K562 (cell line): ENCODE results near the gene NINL. TPM values are rescaled to one million over a fixed set of nuclear protein-coding genes. Genes with fewer than 3 reads are reported as not detected.
A peak's percentile ranks its signal among the peaks of the same experiment; 100 is the strongest.
"Not testable (repeated sequence)": the region's sequence is repeated elsewhere in the genome, so short reads cannot be mapped to it uniquely, and the experiment has no call there.

Experiments
- ATAC-seq: fragments of 200-7000 bp; cut with Tn5 transposase; 3 replicates; pipeline ENCODE4 v1.9.1; 2020; ENCODE audit warnings: moderate library complexity
- BruUV-seq: library from RNA; stranded (reverse); fragments of 400-500 nt; replicated peaks from 2 replicates; lab custom pipeline; 2021; lab: Mats Ljungman, UMichigan
- CTCF ChIA-PET: fragments of 300-600 bp; formaldehyde crosslinking; extraction: SDS; loops from one replicate; lab custom pipeline; 2021; ENCODE audit warnings: low intra/inter-chr PET ratio; lab: Yijun Ruan, JAX
- POLR2A ChIA-PET: fragments of 300-600, 350-650 bp; sonication (Branson Sonifier 250); formaldehyde crosslinking; extraction: SDS; loops from one replicate; lab custom pipeline; 2021; ENCODE audit warnings: antibody characterized with exemption, inconsistent platforms; lab: Yijun Ruan, JAX
- DNase-seq, 4 experiments: peaks; one replicate each; pipeline versions ENCODE4 v3.0.0 to v3.0.0-alpha.2; 2011 to 2018; ENCODE audit warnings: low spot score in 3 of 4, mixed read lengths in 3 of 4; ENCODE audit errors: extremely low read depth in 1 of 4
- FAIRE-seq: peaks from 2 replicates; lab custom pipeline; 2011; peaks lifted over from hg19 to GRCh38; lab: Jason Lieb, UNC
- H2AFZ ChIP-seq: 2 replicates; pipeline ENCODE4 v1.6.0; 2011; ENCODE audit warnings: low read depth, low read length, control low read depth, inconsistent platforms
- H3K27ac ChIP-seq: fragments of 200-600 bp; 3 replicates; pipeline ENCODE4 v1.8.0; 2011; ENCODE audit warnings: low read depth, mild to moderate bottlenecking, control low read depth, inconsistent platforms, low read length, moderate library complexity, mixed read lengths; ENCODE audit errors: extremely low read depth
- H3K27me3 ChIP-seq, 2 experiments: fragments of 300-600 bp in 1 of 2; 2 replicates in 1 of 2; 3 replicates in 1 of 2; pipeline versions ENCODE4 v1.6.0 to v1.8.0; 2011; ENCODE audit warnings: inconsistent platforms in 2 of 2, low read length in 2 of 2, mild to moderate bottlenecking in 1 of 2, mixed read lengths in 1 of 2, moderate library complexity in 1 of 2; ENCODE audit not compliant: control insufficient read depth in 2 of 2, insufficient read depth in 2 of 2
- H3K36me3 ChIP-seq: fragments of 300-600 bp; 3 replicates; pipeline ENCODE4 v1.8.0; 2011; ENCODE audit warnings: mild to moderate bottlenecking, low read length, inconsistent platforms; ENCODE audit not compliant: control insufficient read depth, insufficient read depth
- H3K4me1 ChIP-seq, 2 experiments: fragments of 200-600 bp in 1 of 2; replicated peaks in 1 of 2; 2 replicates in 1 of 2; 3 replicates in 1 of 2; pipeline versions ENCODE4 v1.5.1 to v1.8.0; 2011; ENCODE audit warnings: inconsistent platforms in 2 of 2, low read length in 2 of 2, mild to moderate bottlenecking in 1 of 2, mixed read lengths in 1 of 2, moderate library complexity in 1 of 2; ENCODE audit not compliant: control insufficient read depth in 2 of 2, insufficient read depth in 2 of 2
- H3K4me2 ChIP-seq: 2 replicates; pipeline ENCODE4 v1.6.1; 2011; ENCODE audit warnings: low read length, control low read depth, inconsistent platforms, mixed read lengths; ENCODE audit not compliant: insufficient read depth
- H3K4me3 ChIP-seq: fragments of 200-600 bp; sonication (generic), shearing (Covaris generic); 2 replicates; pipeline ENCODE4 v1.5.1; 2016; ENCODE audit warnings: control low read depth, inconsistent platforms
- H3K79me2 ChIP-seq: fragments of 200-600 bp; 3 replicates; pipeline ENCODE4 v1.8.0; 2011; ENCODE audit warnings: low read length, inconsistent platforms; ENCODE audit not compliant: control insufficient read depth, insufficient read depth
- H3K9ac ChIP-seq, 2 experiments: 2 replicates each; pipeline versions ENCODE4 v1.6.0 to v1.6.1; 2011; ENCODE audit warnings: low read depth in 2 of 2, low read length in 2 of 2, control low read depth in 1 of 2, inconsistent platforms in 1 of 2, mild to moderate bottlenecking in 1 of 2, mixed read lengths in 1 of 2; ENCODE audit not compliant: insufficient read depth in 1 of 2
- H3K9me1 ChIP-seq: one replicate; pipeline ENCODE4 v1.6.0; 2011; ENCODE audit warnings: inconsistent platforms, mild to moderate bottlenecking, low read length, moderate library complexity; ENCODE audit not compliant: control insufficient read depth, insufficient read depth
- H3K9me3 ChIP-seq: replicated peaks from 2 replicates; pipeline ENCODE4 v1.5.1; 2011; ENCODE audit warnings: low read depth, low read length, inconsistent platforms; ENCODE audit not compliant: control insufficient read depth, insufficient read depth
- H4K20me1 ChIP-seq: replicated peaks from 2 replicates; pipeline ENCODE4 v1.6.1; 2011; ENCODE audit warnings: low read length, inconsistent platforms, mixed read lengths; ENCODE audit not compliant: control insufficient read depth, insufficient read depth
- FOXP1 ChIP-seq: sonication (generic); formaldehyde crosslinking; IDR thresholded peaks from 2 replicates; pipeline ENCODE4 v1.8.0; 2022; ENCODE audit warnings: mild to moderate bottlenecking, missing genetic modification reagents
- GMEB1 ChIP-seq: fragments of 250-450 bp; sonication (Bioruptor Pico); IDR thresholded peaks from 2 replicates; pipeline ENCODE4 v1.4.0; 2020; ENCODE audit warnings: mild to moderate bottlenecking
- HCFC1 ChIP-seq: IDR thresholded peaks from 2 replicates; pipeline ENCODE4 v1.6.1; 2012; ENCODE audit warnings: low read depth, low read length, improper control_type of control experiment
- JUN ChIP-seq, 2 experiments: sonication (generic) in 1 of 2; formaldehyde crosslinking in 1 of 2; IDR thresholded peaks; 2 replicates each; pipeline versions ENCODE4 v1.6.1 to v1.8.0; 2012 to 2022; ENCODE audit warnings: borderline replicate concordance in 2 of 2, mild to moderate bottlenecking in 2 of 2, improper control_type of control experiment in 1 of 2, low read depth in 1 of 2, low read length in 1 of 2, missing genetic modification reagents in 1 of 2
- NFIX ChIP-seq: fragments of 250-450 bp; sonication (Bioruptor Pico); IDR thresholded peaks from 2 replicates; pipeline ENCODE4 v1.4.0; 2020; ENCODE audit warnings: low read depth, mild to moderate bottlenecking, moderate library complexity
- RBM15 ChIP-seq: fragments of 200-400 bp; formaldehyde crosslinking; IDR thresholded peaks from 2 replicates; pipeline ENCODE4 v1.6.1; 2018; ENCODE audit warnings: mild to moderate bottlenecking, low read length, moderate library complexity; ENCODE audit not compliant: insufficient read depth
- YY1 ChIP-seq, 3 experiments: IDR thresholded peaks; 2 replicates each; pipeline ENCODE4 v1.6.1; 2011; ENCODE audit warnings: low read length in 2 of 3, mild to moderate bottlenecking in 2 of 3, moderate library complexity in 2 of 3, borderline replicate concordance in 1 of 3, control low read depth in 1 of 3, low read depth in 1 of 3; ENCODE audit not compliant: insufficient read depth in 3 of 3, insufficient replicate concordance in 2 of 3, control insufficient read depth in 1 of 3, insufficient read length in 1 of 3; ENCODE audit errors: extremely low read depth in 1 of 3
- ZNF24 ChIP-seq: fragments of 450-650 bp; IDR thresholded peaks from 2 replicates; pipeline ENCODE4 v1.6.1; 2016
- ZNF436 ChIP-seq: fragments of 250-450, 450-650 bp; sonication (Bioruptor Pico); formaldehyde crosslinking; IDR thresholded peaks from 2 replicates; pipeline ENCODE4 v1.7.0; 2020; ENCODE audit warnings: mild to moderate bottlenecking
- ZNF511 ChIP-seq: sonication (generic); formaldehyde crosslinking; IDR thresholded peaks from 2 replicates; pipeline ENCODE4 v1.8.0; 2022; ENCODE audit warnings: mild to moderate bottlenecking, missing genetic modification reagents
- ZNF512 ChIP-seq: IDR thresholded peaks from 2 replicates; pipeline ENCODE4 v1.6.1; 2016; ENCODE audit warnings: missing genetic modification characterization, missing compliant biosample characterization
- WGBS: fragments of 100-300 bp; shearing (Covaris generic); methylation state at CpG from one replicate; pipeline ENCODE4 v1.1.6; 2016; ENCODE audit warnings: low coverage, mixed read lengths; ENCODE audit not compliant: insufficient coverage; ENCODE audit errors: missing lambda C conversion rate; 5-methylcytosine and 5-hydroxymethylcytosine counted together
- in situ Hi-C: fragments of 300-500 bp; cut with MboI; formaldehyde crosslinking; loops from 4 replicates; pipeline ENCODE4 v1.15.0; 2018; ENCODE audit warnings: inconsistent platforms, mixed read lengths
- intact Hi-C: fragments of 100-400 bp; cut with micrococcal nuclease; formaldehyde crosslinking; loops from 2 replicates; pipeline ENCODE4 v1.14.2; 2022
- polyA plus RNA-seq, 8 experiments: library from polyadenylated mRNA; depleted of rRNA in 4 of 8; stranded (reverse) in 5 of 8; unstranded in 3 of 8; fragments of >200 nt; fragmentation: Nextera tagmentation in 2 of 8; fragmentation: Illumina TruSeq in 1 of 8; extraction: Ambion mirVana in 2 of 8; extraction: Trizol in 1 of 8; gene quantifications; 2 replicates each; pipeline versions ENCODE4 v1.2.1 to v1.2.3, GENCODE V29; 2011 to 2014; ENCODE audit warnings: inconsistent platforms in 1 of 8, missing spikeins in 1 of 8
- total RNA-seq, 7 experiments: library from RNA; depleted of rRNA in 6 of 7; stranded (reverse); fragments of >200 nt in 6 of 7; fragmentation: Illumina TruSeq in 2 of 7; extraction: Trizol in 2 of 7; gene quantifications; 2 replicates each; pipeline versions ENCODE4 v1.2.1 to v1.2.3, GENCODE V29; 2011 to 2021; ENCODE audit warnings: low replicate concordance in 1 of 7

The NINL gene
- total and polyA plus RNA-seq, 9 of the 15 experiments (the other 6 are each of a cell fraction or from before 2014, with no cell fraction given), result 0.03 to 0.22 (median 0.05) TPM; not detected in 5

GRCh38 chr20:25590778-25591177, 5.4 kb upstream of the NINL start:
- H3K27ac ChIP-seq, H3K36me3 ChIP-seq, H3K4me1 ChIP-seq, intact Hi-C loops, POLR2A ChIA-PET, H4K20me1 ChIP-seq, H3K9ac ChIP-seq, FAIRE-seq, BruUV-seq, ATAC-seq, CTCF ChIA-PET, H3K9me1 ChIP-seq, in situ Hi-C loops, H3K79me2 ChIP-seq, H3K9me3 ChIP-seq, H3K4me2 ChIP-seq, DNase-seq, H3K4me3 ChIP-seq: not testable (repeated sequence)
- WGBS, result 15% methylated on average over 4 of the region's 4 CpGs
- peak in 1 of 3 experiments; percentile 20 for TF ChIP-seq YY1 (IDR thresholded peaks at IDR 0.05; ENCODE audit: borderline replicate concordance in 1 of 3, control insufficient read depth in 1 of 3, extremely low read depth in 1 of 3, insufficient read depth in 3 of 3, insufficient read length in 1 of 3, insufficient replicate concordance in 2 of 3, low read depth in 1 of 3, low read length in 2 of 3)
- H3K27me3 ChIP-seq, result peaks cover 7 to 26% of the 10 kb centered on the region in 2 experiments; a peak in 4 of 5 replicates
- peak overlapping the region; percentile 9; the same call in 1 of the 2 replicates for H2AFZ ChIP-seq

GRCh38 chr20:25588491-25588890, 3.2 kb upstream of the NINL start:
- intact Hi-C loops (no loop called here), in situ Hi-C loops (no loop called here)
- Histone ChIP-seq H3K4me1 (peaks cover 0 to 8% of the 10 kb centered on the region in 2 experiments; a peak in 2 of 5 replicates), H3K79me2 (no peaks in the 10 kb centered on the region), H3K27ac (no peak overlapping the region), H3K9me3 (no peaks in the 10 kb centered on the region), H3K9me1 (no peaks in the 10 kb centered on the region), H3K9ac (no peak overlapping the region), H3K27me3 (peaks cover 7 to 31% of the 10 kb centered on the region in 2 experiments; a peak in 4 of 5 replicates), H3K36me3 (no peaks in the 10 kb centered on the region), H3K4me3 (no peak overlapping the region), H4K20me1 (no peaks in the 10 kb centered on the region), H2AFZ (no peak overlapping the region), H3K4me2 (no peak overlapping the region)
- no TSS peak for BruUV-seq
- ChIA-PET CTCF (no interaction called here), POLR2A (no interaction called here)
- no peak for ATAC-seq
- no peak for FAIRE-seq
- 28% methylated on average over 7 of the region's 7 CpGs for WGBS
- no peak for DNase-seq
- TF ChIP-seq HCFC1 (no peak), RBM15 (no peak), JUN (IDR thresholded peaks at IDR 0.05; ENCODE audit: borderline replicate concordance, low read depth, low read length) (no peak), JUN (CRISPR knock-in tag; IDR thresholded peaks at IDR 0.05; ENCODE audit: borderline replicate concordance) (no peak), NFIX (CRISPR knock-in tag) (no peak), FOXP1 (CRISPR knock-in tag) (no peak), GMEB1 (CRISPR knock-in tag) (no peak), ZNF512 (tag) (no peak), ZNF511 (no peak), ZNF24 (no peak), ZNF436 (CRISPR knock-in tag) (no peak)
